RWPE2 (cell line): ENCODE results near the gene TENT4B.

Experiments used
- ATAC-seq: fragments of 200-7000 bp; cut with Tn5 transposase; 3 replicates; pipeline ENCODE4 v1.9.1; 2021; ENCODE audit warnings: low read depth
- DNase-seq: peaks from one replicate; pipeline ENCODE4 v3.0.0-alpha.2; 2020; ENCODE audit warnings: low spot score
- H3K27ac ChIP-seq: fragments of 450-650 bp; 2 replicates; pipeline ENCODE4 v1.5.1; 2017; ENCODE audit warnings: mild to moderate bottlenecking; ENCODE audit not compliant: poor library complexity, severe bottlenecking
- H3K27me3 ChIP-seq: fragments of 250-450 bp; sonication (Bioruptor Pico); 2 replicates; pipeline ENCODE4 v1.5.1; 2021; ENCODE audit warnings: mild to moderate bottlenecking, moderate library complexity; ENCODE audit not compliant: insufficient read depth, poor library complexity, severe bottlenecking
- H3K36me3 ChIP-seq: fragments of 250-450 bp; sonication (Bioruptor Pico); 2 replicates; pipeline ENCODE4 v1.5.1; 2020; ENCODE audit warnings: low read depth, mild to moderate bottlenecking, moderate library complexity
- H3K4me1 ChIP-seq: fragments of 250-450 bp; sonication (Bioruptor Pico); 2 replicates; pipeline ENCODE4 v1.5.1; 2021; ENCODE audit warnings: mild to moderate bottlenecking, moderate library complexity; ENCODE audit not compliant: insufficient read depth, poor library complexity, severe bottlenecking
- H3K4me3 ChIP-seq: fragments of 250-450 bp; sonication (Bioruptor Pico); 2 replicates; pipeline ENCODE4 v1.5.1; 2021; ENCODE audit warnings: mild to moderate bottlenecking, moderate library complexity; ENCODE audit not compliant: severe bottlenecking
- H3K9me3 ChIP-seq: fragments of 250-450 bp; sonication (Bioruptor Pico); 2 replicates; pipeline ENCODE4 v1.5.1; 2021; ENCODE audit warnings: mild to moderate bottlenecking, moderate library complexity; ENCODE audit not compliant: severe bottlenecking
- CTCF ChIP-seq: fragments of 450-650 bp; IDR thresholded peaks from one replicate; pipeline ENCODE4 v1.5.1; 2017; ENCODE audit warnings: mild to moderate bottlenecking, moderate library complexity; ENCODE audit not compliant: poor library complexity, severe bottlenecking

TENT4B gene

GRCh38 chr16:50152807-50153595 is at the start of gene TENT4B:
Gene TENT4B, plus strand, starts transcription at chr16:50153306. Its CDS starts 316 bp downstream, at chr16:50153622.
- H3K27ac ChIP-seq, result peak within 1 kb of the TSS; percentile 65

GRCh38 chr16:50103764-50104163 is 49.3 kb upstream of the TENT4B start:
- ATAC-seq (no peak), DNase-seq (no peak)
- Histone ChIP-seq H3K27ac (no peak overlapping the region), H3K9me3 (no peaks in the 10 kb centered on the region), H3K27me3 (no peaks in the 10 kb centered on the region), H3K4me1 (peaks cover 26% of the 10 kb centered on the region), H3K4me3 (no peak overlapping the region), H3K36me3 (peaks cover 74% of the 10 kb centered on the region)
- no peak for TF ChIP-seq CTCF

More at GRCh38 chr16:50152807-50153595, at the start of gene TENT4B:
- Histone ChIP-seq H3K4me1 (peaks cover 4% of the 10 kb centered on the region), H3K36me3 (no peaks in the 10 kb centered on the region), H3K27me3 (no peaks in the 10 kb centered on the region), H3K4me3 (peak within 1 kb of the TSS; percentile 83), H3K9me3 (no peaks in the 10 kb centered on the region)
- ATAC-seq (peak; percentile 77), DNase-seq (peak; percentile 80)
- TF ChIP-seq CTCF, result no peak

- no peak overlapping the region for H3K27ac ChIP-seq
- DNase-seq, result no peak
Observed at GRCh38 chr16:50114357-50115129, 38.6 kb upstream of the TENT4B start.

GRCh38 chr16:50120711-50121110 is 32.4 kb upstream of the TENT4B start:
- Histone ChIP-seq H3K27me3 (no peaks in the 10 kb centered on the region), H3K4me3 (no peak overlapping the region), H3K36me3 (no peaks in the 10 kb centered on the region), H3K27ac (no peak overlapping the region), H3K4me1 (no peaks in the 10 kb centered on the region), H3K9me3 (no peaks in the 10 kb centered on the region)
- no peak for ATAC-seq
- no peak for TF ChIP-seq CTCF
- DNase-seq, result no peak

More at GRCh38 chr16:50114357-50115129, 38.6 kb upstream of the TENT4B start:
- Histone ChIP-seq H3K9me3 (no peaks in the 10 kb centered on the region), H3K4me1 (no peaks in the 10 kb centered on the region), H3K36me3 (no peaks in the 10 kb centered on the region), H3K4me3 (no peak overlapping the region), H3K27me3 (no peaks in the 10 kb centered on the region)
- TF ChIP-seq CTCF, result no peak
- ATAC-seq, result peak; percentile 61; the same call in 1 of the 3 replicates
